ACHN (cell line): Measurements from ENCODE around the gene CLOCK.
"Not testable (repeated sequence)": the region's sequence is repeated elsewhere in the genome, so short reads cannot be mapped to it uniquely, and the experiment has no call there.

Experiments used
- DNase-seq: peaks from one replicate; pipeline ENCODE4 v3.0.0-alpha.2; 2015
- in situ Hi-C: cut with HindIII; loops from 2 replicates; pipeline ENCODE4 v1.10.0; 2017; ENCODE audit warnings: low sequenced_read_pairs, low pct_ligation_motif_present, low pct_unique_long_range_greater_than_20kb

CLOCK gene, protein sequence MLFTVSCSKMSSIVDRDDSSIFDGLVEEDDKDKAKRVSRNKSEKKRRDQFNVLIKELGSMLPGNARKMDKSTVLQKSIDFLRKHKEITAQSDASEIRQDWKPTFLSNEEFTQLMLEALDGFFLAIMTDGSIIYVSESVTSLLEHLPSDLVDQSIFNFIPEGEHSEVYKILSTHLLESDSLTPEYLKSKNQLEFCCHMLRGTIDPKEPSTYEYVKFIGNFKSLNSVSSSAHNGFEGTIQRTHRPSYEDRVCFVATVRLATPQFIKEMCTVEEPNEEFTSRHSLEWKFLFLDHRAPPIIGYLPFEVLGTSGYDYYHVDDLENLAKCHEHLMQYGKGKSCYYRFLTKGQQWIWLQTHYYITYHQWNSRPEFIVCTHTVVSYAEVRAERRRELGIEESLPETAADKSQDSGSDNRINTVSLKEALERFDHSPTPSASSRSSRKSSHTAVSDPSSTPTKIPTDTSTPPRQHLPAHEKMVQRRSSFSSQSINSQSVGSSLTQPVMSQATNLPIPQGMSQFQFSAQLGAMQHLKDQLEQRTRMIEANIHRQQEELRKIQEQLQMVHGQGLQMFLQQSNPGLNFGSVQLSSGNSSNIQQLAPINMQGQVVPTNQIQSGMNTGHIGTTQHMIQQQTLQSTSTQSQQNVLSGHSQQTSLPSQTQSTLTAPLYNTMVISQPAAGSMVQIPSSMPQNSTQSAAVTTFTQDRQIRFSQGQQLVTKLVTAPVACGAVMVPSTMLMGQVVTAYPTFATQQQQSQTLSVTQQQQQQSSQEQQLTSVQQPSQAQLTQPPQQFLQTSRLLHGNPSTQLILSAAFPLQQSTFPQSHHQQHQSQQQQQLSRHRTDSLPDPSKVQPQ

DNA sequence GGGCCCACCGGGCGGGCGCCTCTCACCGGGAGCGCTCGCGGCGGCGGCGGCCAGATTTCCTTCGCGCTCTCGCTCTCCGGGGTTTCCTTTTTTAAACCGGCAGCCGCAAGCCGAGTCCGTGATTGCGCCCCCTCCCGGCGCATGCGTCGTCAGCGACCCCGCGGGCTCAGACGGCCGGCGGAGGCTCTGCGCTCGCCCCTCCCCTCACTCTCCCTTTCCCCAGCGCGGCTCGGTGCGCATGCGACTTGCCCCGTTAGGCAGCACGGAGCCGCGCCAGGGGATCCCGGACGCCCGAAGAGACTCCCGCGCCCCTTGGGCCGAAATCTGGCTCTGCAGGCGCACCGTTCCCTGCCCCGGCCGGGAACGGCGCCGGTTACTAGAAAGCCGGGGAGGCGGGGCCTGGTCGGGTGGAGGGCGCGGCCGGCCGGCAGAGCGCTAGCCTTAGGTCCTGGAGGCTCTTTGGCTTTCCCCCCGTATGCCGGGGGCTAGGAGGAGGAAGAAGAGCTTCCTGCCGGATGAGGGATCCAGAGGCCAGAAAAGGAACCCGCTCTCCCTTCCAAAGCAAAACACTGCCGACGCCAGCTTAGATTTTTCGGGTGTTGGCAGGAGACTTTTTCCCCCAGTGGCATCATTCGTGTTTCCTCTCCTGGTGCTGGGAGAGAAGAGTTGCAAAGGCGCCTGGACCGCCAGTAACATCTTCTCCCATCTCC is at the start of gene CLOCK:
Gene CLOCK (minus strand): TSS at position 154 of the 710 bp plus-strand sequence. CDS start 64,124 bp downstream, outside the sequence.
- peak; percentile 83 for DNase-seq
- in situ Hi-C loops = no loop called here

DNA sequence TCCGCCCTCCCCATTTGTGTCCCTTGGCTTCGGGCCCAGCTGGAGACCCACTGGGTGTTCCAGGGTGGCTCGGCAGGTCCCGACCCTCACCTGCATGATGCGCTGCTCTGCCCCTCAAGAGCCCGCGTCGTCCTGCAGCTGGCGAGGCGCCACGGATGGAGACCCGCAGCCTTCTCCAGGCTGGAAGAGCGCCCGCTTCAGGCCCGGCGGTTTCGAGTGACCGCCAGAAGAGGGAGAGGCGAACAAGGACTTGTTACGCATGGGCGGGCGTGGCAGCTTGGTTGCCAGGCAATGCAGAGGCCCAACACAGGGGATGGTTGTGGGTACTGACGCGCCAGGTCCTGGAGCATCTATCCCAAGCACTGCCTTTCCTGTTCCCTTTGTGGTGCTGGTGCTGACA is 45.3 kb upstream of the CLOCK start, which contains the start of gene PDCL2:
Gene PDCL2 (minus strand): TSS at position 232 of the 400 bp plus-strand sequence. CDS start 136 bp downstream, at position 96.
- in situ Hi-C loops = no loop called here

DNA sequence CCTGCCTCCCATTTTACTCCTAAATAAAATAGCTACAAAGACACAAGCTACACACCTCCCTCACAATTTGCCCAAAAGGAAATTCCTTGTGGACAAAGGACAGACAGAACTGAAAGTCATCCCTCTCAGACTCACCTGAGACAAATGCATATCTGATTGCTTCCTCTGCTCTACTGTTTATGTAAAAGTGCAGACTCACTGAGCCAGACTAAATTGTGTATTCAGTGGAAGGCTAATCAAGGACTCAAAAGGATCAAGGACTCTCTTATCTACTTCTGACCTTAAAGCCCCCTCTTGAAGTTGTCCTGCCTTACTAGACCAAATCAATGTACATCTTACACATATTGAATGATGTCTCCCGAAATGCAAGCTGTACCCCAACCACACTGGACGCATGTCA is 41.5 kb upstream of the CLOCK start:
- no peak for DNase-seq
- in situ Hi-C loops = no loop called here

More for the DNA sequence above, 45.3 kb upstream of the CLOCK start, which contains the start of gene PDCL2:
- DNase-seq = no peak

DNA sequence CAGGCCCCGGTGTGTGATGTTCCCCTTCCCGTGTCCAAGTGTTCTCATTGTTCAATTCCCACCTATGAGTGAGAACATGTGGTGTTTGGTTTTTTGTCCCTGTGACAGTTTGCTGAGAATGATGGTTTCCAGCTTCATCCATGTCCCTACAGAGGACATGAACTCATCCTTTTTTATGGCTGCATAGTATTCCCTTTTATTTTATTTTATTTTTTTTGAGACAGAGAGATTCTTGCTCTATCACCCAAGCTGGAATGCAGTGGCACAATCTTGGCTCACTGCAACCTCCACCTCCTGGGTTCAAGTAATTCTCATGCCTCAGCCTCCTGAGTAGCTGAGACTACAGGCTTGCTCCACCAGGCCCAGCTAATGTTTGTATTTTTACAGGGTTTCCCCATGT is 36.1 kb upstream of the CLOCK start:
- DNase-seq, in situ Hi-C loops: not testable (repeated sequence)

DNA sequence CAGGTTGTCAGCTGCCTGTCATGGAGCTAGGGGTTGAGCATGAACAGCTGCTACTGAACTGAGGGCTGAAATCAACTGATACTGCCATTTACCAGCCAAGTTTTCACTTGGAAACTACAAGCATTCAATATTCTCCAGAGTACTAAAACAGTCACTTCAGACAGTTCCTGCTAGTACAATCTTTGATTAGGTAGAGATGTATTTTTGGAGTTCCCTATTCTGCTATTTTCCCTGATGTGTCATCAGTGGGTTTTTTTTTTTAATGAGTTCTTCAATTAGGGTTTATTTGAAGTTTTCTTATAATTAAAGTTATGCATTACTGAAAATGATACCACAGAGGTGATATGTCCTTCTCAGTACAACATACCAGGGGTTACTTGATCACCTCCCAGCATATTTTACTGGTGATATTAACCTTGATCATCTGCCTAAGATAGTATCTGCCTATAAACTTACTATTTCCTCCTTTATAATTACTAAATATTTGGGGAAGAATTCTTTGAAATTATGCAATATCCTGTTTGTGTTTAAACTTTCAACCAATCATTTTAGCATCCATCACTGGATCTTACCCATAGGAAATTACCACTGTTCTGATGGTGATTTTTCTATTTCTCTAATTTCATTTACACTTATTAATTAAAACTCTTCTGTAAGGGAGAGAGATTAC is 31.8 kb upstream of the CLOCK start:
- in situ Hi-C loops = no loop called here
- no peak for DNase-seq

DNA sequence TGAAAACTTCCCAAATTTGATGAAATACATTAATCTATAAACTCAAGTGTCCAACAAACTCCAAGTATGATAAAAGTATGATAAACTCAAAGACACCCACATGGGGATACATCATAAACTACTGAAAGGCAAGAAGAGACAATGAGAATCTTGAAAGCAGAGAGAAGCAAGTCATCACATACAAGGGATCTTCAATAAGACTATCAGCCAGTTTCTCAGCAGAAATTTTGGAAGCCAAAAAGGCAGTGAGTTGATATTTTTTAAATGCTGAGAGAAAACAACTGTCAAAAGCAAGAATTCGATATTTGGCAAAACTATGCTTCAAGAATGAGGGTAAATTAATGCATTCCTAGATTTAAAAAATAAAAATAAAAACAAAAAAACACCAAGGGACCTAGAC is 28.8 kb upstream of the CLOCK start:
- DNase-seq = no peak
- in situ Hi-C loops = no loop called here

DNA sequence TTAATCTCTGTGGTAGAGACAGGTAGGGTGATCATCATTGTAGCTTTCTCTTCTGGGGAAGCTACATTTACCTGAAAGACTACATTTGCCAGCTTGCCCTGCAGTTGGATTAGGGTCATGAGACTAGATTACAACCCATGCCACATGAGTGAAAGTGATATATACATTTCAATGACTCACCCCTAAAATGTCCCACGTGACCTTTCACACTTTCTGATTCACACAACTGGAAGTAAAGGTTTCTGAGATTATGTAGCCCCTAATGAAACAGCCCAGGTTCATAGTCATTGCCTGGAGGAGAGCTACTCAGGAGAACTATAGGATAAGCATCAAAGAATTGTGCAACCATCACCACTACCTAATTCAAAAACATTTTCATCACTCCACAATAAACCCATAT is 27.5 kb upstream of the CLOCK start:
- DNase-seq = no peak
- in situ Hi-C loops = no loop called here

DNA sequence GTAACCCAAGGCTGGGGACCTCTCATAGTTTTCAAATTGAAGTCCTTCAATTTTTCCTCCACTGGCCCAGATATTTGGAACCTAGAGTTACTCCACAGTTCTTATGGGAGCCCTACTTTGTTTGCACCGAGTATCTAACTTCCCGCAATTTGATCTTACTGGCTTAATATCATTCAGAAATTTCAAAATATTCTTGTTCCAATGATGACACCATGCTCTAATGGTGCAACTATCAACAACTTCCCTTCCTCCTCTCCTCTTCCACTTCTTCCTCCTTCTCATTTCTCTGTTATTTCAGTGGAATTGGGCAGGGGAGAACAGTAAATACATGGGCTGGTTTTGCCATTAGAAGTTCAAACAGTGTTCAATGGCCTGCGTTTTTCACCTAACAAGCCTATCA is 25.1 kb upstream of the CLOCK start:
- in situ Hi-C loops = no loop called here
- DNase-seq = no peak

DNA sequence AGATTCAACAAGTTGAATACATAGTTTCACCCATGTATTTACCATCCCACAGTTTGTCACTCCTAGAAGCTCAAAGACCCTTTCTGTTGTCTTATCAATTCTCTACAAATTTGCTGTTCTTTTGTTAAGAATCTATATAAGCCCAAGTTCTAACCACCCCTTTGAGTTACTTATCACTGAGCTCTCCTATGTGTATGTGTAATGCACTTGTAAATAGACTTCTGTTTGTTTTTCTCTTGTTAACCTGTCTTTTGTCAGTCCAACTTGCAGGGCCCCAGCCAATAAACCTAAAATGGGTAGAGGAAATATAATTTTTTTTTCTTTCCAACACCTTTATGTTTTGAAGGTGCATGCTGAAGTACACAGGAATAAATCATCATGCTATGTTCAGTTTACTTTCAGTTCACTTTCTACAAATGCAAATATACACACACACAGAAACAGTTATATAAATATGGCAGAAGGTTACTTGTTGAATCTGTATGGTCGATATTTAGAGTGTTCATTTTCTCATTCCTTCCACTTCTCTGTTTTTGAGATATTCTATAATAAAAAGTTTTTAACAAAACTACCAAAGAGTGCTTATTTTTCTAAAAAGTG is 22.3 kb upstream of the CLOCK start:
- in situ Hi-C loops = no loop called here
- DNase-seq = no peak

DNA sequence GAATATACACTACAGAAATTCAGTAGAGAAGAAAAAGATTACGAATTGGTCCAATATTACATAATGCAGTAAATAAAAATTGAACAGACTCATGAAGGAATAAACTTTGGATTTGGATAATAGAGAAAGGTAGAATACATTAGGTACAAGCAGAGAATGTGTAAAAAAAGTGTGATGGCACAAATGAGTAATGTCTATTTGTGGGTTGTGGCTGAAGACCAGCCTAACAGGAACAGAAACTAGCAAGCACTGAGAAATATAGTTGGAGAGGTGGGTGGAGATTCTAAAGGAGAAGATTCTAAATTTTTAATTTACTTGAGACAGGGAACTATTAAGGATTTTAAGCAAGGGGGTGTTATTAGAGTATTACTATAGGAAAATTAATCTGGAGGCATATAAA is 15.2 kb upstream of the CLOCK start:
- in situ Hi-C loops = no loop called here
- no peak for DNase-seq

DNA sequence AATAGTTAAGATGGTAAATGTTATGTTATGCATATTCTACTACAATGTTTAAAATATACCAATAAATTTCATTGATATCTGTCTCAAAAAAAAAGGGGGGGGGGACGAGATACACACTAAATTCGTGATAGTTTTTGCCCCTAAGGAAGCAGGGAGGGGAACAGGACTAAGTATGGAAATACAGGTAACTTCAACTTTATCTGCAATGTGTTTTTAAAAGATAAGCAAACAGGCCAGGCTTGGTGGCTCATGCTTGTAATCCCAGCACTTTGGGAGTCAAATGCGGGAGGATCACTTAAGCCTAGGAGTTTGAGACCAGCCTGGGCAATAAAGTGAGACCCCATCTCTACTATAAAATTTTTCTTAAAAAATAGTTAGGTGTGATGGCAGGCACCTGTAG is 13.4 kb upstream of the CLOCK start:
- in situ Hi-C loops = no loop called here

DNA sequence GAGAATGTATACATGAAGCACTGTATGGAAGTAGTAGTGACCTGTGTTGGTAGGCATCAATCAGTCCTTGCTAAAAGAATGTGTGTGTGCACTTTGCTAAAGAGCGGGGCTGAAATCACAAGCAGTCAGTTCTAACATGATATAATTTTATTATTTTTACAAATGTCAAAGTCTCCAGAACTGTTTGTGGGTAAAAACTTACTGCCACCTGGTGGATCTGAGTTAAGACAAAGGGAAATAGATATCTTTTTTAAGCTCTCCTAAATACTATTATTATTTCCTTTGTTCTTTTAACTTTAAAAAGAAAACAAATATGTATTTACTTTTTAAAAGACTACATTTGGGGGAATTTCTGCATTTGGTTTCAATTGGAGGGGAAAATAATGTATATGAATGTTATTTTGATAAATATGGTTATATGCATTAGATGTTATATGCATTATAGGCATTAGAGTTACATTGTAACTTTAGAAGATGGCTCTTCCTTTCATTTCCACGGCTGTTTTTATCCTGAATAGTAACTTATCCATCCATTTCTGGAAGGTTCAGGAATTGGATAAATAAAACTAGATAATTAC is 7.8 kb upstream of the CLOCK start:
- in situ Hi-C loops = no loop called here

More for the DNA sequence above, 13.4 kb upstream of the CLOCK start:
- no peak for DNase-seq

DNA sequence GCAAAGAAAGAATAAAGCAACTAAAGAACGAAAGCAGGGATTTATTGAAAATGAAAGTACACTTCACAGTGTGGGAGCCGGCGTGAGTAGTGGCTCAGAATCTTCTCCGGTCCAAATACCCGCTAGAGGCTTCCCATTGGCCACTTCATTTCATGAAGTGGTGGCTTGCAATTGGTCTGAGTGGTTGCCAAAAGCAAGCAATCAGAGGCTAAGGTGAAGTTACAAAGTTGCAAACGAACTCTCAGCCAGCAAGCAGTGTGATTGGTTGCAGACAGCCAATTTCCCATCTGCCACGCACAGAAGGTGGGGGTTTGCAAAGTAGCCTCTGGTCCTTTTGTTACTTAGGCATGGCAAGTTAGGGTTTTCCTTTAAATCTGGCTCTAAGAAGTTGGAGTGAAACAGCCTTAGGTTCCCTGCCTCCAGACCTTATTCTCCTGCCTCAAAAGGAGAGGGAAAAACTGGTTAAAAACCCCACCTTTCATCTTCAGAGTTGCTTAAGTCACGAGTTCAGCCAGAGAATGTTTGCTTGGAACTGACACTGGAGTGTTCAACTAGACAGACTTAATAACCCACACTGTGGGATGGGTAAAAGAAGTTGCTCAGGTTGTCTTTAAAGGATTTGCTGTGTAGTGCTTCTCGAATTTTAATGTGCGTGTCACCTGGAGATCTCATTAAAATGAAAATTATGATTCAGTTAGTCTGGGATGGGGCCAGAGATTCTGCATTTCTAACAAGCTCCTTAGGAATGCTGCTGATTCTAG is 6.9 kb upstream of the CLOCK start:
- no peak for DNase-seq
- in situ Hi-C loops = no loop called here

More for the DNA sequence above, 7.8 kb upstream of the CLOCK start:
- DNase-seq = peak; percentile 42

DNA sequence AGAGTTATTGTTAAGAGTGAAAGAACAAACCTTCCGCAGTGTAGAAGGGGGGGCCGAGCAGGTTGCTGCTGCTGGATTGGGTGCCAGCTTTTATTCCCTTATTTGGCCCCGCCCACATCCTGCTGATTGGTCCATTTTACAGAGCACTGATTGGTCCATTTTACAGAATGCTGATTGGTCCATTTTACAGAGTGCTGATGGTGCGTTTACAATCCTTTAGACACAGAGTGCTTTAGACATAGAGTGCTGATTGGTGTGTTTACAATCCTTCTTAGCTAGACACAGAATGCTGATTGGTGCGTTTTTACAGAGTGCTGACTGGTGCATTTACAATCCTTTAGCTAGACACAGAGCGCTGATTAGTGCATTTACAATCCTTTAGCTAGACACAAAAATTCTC is 5.3 kb upstream of the CLOCK start:
- DNase-seq, in situ Hi-C loops: not testable (repeated sequence)

DNA sequence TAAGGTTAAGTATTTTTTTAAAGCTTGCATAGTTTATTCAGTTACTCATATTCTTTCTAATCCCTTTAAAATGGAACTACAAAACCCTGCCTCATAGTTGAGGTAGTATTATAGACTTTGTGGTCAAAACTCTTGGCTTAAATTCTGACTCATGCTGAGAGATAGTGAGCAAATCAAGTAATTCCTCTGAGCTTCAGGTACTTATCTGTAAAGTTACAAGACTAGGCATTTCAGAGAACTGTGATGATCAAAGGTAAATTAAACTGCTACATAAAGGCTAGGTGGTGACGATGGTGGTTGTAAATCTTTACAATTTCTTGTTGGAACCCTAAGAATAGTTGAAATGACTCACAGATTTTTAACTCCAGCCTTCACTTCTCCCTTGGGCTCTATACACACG is 3.2 kb upstream of the CLOCK start:
- in situ Hi-C loops = no loop called here
- peak; percentile 64 for DNase-seq

DNA sequence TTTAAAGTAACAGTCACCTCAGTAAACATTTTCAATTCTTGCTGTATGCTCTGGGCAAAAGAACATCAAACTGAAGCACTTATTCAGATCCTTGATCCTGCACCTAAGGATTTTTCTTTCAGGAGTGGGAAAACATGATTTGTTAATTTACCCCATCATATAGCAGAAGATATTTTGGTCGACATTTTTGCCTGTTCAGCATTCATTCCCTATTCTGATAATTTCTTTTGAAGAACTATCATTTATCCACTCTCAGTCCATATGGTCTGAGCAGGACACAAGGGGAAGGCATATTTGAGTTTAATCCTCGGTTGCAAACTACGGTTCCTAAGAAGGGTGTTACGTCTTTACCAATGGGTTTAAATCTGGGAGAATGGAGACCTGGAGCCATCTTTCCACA is 1.2 kb upstream of the CLOCK start:
- in situ Hi-C loops = no loop called here
- no peak for DNase-seq

DNA sequence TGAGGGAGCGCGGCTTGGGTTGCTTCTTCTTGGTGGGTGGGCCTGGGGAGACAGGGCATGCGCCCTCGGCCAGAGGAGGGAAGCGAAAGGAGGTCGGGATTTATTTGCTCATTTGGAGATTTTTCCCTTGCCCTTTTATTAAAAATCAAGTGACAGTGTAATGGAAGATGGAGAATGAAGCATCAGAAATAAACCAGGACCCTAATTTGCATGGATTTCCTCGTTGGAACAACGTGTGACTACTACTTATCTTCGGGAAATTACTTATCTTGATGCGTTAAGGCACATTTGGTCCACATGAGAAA is 709 bp upstream of the CLOCK start:
- in situ Hi-C loops = no loop called here
- peak; percentile 59 for DNase-seq
